Kidney tubule cell (primary cell): ENCODE results near the gene LCE2C.

Source experiments
- DNase-seq: peaks from one replicate; pipeline ENCODE4 v3.0.0-alpha.2; 2018; ENCODE audit warnings: low spot score

LCE2C gene

DNA sequence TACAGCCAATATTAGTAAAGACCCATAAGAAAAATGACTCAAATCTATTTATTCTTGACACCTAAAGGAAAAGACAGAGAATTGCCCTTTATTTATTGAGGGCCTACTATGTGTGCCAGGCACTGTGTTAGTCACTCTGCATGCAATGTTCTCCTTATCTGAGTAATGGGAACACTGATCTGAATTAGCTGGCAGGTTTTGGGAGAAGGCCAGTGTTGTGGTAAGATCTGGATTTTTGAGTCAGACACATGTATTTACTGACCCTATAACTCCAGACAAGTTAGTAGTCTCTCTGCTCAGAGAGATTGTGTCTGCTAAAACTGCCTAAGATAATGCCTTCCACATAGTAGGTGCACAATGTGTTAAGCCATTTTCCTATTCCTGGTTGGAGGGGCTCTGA is 50.2 kb downstream of the LCE2C start:
- DNase-seq, result no peak
